Measurements from ENCODE around the gene RASA3.

DNA sequence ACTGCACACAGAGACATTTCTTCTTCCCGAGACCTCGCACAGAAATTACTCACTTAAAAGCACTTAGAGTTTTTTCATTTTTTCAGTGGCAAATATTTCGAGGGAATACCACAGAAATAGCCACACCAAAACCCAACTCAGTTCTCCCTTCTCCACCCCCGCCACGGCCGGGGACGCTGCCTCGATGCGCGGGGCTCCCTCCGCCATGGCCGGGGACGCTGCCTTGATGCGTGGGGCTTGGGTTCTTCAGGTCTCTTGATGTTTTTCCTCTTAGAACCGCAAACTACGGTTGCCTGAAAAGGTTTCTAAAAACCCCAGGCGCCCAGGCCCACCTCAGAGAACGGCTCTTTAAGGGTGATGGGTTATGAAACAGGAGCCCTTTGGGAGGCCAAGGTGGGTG lies 71.4 kb downstream of the RASA3 start:
- TF ChIP-seq, protein P1, sequence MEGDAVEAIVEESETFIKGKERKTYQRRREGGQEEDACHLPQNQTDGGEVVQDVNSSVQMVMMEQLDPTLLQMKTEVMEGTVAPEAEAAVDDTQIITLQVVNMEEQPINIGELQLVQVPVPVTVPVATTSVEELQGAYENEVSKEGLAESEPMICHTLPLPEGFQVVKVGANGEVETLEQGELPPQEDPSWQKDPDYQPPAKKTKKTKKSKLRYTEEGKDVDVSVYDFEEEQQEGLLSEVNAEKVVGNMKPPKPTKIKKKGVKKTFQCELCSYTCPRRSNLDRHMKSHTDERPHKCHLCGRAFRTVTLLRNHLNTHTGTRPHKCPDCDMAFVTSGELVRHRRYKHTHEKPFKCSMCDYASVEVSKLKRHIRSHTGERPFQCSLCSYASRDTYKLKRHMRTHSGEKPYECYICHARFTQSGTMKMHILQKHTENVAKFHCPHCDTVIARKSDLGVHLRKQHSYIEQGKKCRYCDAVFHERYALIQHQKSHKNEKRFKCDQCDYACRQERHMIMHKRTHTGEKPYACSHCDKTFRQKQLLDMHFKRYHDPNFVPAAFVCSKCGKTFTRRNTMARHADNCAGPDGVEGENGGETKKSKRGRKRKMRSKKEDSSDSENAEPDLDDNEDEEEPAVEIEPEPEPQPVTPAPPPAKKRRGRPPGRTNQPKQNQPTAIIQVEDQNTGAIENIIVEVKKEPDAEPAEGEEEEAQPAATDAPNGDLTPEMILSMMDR (IDR thresholded peaks at IDR 0.05), result no peak
- no peak for TF ChIP-seq POLR2A (IDR thresholded peaks at IDR 0.05)
- TF ChIP-seq POLR2AphosphoS5 (IDR thresholded peaks at IDR 0.05), result no peak

Measured in transverse colon (tissue), 4 donors.